GM21390 (cell line): ENCODE measurements around the gene PPP1R36.
"Not testable (repeated sequence)": the region's sequence is repeated elsewhere in the genome, so short reads cannot be mapped to it uniquely, and the experiment has no call there.

ENCODE experiments used
- ATAC-seq: cut with Tn5 transposase; IDR thresholded peaks from one replicate; pipeline ENCODE4 v1.9.1; 2021; ENCODE audit not compliant: unreplicated experiment

Gene PPP1R36

DNA sequence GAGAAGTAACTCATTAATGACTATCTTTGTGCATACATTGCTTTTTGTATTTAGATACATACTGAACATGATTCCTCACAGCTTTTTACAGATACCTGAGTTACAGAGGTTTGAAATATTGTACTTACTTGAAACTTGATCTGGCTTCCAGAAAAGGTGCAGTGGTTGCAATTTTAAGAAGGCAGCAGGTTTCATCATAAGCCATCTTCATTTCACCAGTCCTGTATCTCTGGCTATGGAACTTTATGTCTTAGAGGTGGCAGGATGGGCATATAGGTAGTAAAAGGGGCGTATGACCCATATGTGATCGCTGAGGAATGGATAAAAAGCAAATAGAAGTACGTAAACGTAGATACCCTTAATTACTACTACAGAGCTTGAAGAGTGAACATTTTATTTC is 31.5 kb upstream of the PPP1R36 start:
- no peak for ATAC-seq

DNA sequence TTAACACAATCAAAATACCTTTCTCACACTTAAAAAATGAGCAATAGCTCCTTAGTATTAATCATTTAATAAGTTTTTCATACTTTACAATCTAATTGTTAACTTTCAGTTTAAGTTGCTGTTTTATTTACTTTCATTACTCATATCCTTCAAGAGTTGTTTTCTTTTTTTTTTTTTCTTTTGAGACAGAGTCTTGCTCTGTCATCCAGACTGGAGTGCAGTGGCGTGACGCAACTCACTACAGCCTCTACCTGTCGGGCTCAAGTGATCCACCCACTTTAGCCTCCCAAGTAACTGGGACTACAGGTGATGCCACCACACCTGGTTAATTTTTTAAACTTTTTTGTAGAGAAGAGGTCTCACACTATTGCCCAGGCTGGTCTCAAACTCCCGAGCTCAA is 29.1 kb upstream of the PPP1R36 start:
- no peak for ATAC-seq

DNA sequence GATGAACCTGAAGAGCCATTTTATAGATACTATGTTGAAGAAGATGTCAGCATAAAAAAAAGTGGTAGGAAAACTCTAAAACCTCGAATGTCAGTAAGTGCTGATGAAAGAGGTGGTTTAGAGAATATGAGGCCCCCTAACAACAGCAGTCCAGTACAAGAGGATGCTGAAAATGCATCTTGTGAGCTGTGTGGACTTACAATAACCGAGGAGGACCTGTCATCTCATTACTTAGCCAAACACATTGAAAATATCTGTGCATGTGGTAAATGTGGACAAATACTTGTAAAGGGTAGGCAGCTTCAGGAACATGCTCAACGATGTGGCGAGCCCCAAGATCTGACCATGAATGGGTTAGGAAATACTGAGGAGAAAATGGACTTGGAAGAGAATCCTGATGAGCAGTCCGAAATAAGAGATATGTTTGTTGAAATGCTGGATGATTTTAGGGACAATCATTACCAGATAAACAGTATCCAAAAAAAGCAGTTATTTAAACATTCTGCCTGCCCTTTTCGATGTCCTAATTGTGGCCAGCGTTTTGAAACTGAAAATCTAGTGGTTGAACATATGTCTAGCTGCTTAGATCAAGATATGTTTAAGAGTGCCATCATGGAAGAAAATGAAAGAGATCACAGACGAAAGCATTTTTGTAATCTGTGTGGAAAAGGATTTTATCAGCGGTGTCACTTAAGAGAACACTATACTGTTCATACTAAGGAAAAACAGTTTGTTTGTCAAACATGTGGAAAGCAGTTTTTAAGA is 27.0 kb upstream of the PPP1R36 start:
- ATAC-seq: no peak

DNA sequence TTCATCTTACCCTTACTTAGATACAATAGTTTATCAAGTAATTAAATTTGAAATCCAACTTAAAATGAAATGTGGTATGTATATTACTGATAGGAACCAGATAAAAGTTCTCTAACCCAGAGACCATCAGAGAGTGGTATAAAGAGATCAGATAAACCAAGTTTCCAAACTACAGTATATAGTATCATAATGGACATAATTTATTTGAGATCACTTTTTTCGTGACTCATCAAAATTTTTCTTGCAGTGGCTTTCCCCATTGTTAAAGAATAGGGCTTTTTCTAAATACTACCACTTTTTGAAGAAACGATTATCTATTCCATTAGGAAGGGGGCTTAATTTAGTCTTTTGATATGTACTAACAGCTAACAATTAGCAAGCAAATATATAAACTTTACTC is 24.4 kb upstream of the PPP1R36 start:
- no peak for ATAC-seq

DNA sequence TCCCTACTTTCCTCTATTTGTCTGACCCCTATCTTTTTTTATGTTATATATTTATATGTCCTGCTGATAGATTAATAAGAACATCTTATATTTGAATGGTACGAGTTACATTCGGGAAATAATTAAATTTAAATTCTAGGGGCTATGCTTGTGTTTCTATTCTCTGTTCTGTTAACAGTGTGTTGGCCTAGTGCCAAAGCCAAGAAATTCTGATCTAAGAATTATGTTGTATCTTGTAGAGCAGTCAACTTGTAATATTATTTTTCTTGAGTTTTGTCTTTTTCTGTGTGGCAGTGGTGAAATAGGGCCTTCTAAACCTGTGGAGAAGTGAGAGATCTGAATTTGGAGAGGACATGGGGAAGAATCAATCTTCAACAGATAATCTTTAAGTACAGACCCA is 18.2 kb upstream of the PPP1R36 start:
- no peak for ATAC-seq

DNA sequence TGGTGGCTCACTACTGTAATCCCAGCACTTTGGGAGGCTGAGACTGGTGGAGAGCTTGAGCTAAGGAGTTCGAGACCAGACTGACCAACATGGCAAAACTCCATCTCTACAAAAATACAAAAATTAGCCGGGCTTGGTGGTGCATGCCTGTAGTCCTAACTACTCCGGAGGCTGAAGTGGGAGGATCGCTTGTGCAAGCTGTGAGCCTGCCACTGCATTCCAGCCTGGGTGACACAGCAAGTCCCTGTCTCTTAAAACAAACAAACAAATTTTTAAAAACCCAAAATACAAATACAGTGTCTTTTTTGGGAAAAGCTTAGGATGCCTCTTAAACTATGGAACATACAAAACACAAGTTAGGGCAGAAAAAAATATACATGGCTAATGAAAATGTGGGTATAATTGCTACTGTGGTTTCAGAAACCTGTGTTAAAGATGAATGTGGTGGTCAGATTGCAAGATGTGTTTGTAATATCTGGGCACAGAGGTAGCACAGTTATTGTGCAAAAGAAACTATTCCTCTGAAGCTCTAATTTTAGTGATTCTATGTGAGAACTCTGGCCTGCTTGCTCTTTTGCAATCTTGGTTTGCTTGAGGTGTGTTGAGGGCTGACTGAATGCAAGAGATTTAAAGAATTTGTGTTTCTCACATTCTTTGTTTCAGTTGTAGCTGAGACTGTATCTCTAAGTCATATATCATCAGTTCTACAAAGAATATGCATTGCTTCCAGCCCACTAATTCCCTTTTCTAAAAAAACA is 13.1 kb upstream of the PPP1R36 start:
- ATAC-seq: no peak

DNA sequence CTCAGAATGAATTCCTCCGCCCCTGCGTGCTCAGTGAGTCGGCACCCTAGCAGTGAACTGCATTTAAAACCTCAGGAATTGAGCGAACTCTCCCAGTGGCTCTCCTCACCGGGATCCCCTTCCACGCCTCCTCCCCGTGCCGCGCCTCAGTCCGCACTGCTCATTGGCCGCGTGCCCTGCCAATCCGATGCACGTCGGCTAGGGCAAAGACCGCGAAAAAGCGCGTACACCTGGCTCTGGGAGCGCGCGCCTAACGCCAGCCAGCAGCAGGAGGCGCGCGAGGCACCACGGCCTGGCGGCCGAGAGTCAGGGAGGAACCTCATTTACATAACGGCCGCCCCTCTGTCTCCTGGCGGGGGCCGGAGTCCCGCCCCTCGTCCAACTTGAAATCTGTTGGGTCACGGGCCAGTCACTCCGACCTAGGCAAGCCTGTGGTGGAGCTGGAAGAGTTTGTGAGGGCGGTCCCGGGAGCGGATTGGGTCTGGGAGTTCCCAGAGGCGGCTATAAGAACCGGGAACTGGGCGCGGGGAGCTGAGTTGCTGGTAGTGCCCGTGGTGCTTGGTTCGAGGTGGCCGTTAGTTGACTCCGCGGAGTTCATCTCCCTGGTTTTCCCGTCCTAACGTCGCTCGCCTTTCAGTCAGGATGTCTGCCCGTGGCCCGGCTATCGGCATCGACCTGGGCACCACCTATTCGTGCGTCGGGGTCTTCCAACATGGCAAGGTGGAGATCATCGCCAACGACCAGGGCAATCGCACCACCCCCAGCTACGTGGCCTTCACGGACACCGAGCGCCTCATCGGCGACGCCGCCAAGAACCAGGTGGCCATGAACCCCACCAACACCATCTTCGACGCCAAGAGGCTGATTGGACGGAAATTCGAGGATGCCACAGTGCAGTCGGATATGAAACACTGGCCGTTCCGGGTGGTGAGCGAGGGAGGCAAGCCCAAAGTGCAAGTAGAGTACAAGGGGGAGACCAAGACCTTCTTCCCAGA is 9.3 kb upstream of the PPP1R36 start, which contains the start of gene HSPA2:
Gene HSPA2, plus strand, starts transcription at position 534 of the 995 bp plus-strand sequence. Its CDS starts 109 bp downstream, at position 643.
- ATAC-seq: peak; percentile 95

DNA sequence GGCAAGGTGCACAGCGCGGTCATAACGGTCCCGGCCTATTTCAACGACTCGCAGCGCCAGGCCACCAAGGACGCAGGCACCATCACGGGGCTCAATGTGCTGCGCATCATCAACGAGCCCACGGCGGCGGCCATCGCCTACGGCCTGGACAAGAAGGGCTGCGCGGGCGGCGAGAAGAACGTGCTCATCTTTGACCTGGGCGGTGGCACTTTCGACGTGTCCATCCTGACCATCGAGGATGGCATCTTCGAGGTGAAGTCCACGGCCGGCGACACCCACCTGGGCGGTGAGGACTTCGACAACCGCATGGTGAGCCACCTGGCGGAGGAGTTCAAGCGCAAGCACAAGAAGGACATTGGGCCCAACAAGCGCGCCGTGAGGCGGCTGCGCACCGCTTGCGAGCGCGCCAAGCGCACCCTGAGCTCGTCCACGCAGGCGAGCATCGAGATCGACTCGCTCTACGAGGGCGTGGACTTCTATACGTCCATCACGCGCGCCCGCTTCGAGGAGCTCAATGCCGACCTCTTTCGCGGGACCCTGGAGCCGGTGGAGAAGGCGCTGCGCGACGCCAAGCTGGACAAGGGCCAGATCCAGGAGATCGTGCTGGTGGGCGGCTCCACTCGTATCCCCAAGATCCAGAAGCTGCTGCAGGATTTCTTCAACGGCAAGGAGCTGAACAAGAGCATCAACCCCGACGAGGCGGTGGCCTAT is 8.3 kb upstream of the PPP1R36 start:
- ATAC-seq: no peak

DNA sequence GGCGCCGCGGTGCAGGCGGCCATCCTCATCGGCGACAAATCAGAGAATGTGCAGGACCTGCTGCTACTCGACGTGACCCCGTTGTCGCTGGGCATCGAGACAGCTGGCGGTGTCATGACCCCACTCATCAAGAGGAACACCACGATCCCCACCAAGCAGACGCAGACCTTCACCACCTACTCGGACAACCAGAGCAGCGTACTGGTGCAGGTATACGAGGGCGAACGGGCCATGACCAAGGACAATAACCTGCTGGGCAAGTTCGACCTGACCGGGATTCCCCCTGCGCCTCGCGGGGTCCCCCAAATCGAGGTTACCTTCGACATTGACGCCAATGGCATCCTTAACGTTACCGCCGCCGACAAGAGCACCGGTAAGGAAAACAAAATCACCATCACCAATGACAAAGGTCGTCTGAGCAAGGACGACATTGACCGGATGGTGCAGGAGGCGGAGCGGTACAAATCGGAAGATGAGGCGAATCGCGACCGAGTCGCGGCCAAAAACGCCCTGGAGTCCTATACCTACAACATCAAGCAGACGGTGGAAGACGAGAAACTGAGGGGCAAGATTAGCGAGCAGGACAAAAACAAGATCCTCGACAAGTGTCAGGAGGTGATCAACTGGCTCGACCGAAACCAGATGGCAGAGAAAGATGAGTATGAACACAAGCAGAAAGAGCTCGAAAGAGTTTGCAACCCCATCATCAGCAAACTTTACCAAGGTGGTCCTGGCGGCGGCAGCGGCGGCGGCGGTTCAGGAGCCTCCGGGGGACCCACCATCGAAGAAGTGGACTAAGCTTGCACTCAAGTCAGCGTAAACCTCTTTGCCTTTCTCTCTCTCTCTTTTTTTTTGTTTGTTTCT is 7.6 kb upstream of the PPP1R36 start:
- ATAC-seq: no peak

DNA sequence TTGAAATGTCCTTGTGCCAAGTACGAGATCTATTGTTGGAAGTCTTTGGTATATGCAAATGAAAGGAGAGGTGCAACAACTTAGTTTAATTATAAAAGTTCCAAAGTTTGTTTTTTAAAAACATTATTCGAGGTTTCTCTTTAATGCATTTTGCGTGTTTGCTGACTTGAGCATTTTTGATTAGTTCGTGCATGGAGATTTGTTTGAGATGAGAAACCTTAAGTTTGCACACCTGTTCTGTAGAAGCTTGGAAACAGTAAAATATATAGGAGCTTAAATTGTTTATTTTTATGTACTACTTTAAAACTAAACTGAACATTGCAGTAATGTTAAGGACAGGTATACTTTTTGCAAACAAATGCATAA is 6.9 kb upstream of the PPP1R36 start:
- no peak for ATAC-seq

DNA sequence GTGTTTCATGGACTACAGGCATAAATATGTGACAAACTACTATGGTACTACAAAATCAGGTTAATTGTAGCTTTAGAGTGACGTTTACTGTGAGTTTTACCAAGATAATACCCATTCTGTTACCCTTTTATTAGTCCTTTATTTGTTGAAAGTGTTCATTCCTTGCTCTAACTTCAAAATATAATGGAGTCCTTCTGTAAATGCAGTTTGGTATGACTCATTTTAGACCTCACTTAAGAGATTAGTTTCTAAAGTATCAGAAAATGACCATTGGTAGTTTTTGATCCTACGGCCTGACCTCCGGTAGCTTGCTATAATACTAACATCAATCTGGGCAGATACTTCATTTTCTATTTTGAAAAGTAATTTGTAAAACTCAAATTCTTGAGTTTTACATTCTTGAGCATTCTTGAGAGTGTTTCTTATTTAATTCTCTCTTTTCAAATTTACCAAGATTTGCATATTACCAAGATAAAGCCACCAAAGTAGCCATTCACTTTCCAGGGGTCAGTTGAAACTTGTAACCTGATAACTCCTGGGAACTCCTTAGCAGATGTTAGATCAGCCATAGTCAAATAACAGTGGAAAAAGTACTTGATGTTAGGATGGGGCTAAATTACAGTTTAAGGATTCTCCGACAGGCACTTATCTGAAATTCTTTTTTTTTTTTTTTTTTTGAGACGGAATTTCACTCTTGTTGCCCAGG is 5.0 kb upstream of the PPP1R36 start:
- no peak for ATAC-seq

DNA sequence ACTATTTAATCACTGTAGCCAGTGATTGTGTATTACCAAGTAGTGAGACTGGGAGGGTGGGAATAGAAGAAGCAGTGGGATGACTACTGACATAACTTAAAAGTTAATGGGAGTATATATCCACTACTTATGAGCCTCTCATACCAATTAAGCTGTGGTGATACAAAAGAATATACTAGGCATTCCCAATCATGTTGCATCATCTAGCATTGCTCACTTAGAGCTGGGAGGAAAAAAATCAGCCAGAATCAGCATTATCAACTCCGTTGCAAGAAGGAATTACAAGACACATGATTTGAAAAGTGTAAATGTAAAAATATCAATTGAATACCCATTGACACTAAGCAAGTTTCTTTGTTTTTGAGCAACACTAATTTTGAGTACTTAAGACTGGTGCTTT is 745 bp upstream of the PPP1R36 start:
- no peak for ATAC-seq

DNA sequence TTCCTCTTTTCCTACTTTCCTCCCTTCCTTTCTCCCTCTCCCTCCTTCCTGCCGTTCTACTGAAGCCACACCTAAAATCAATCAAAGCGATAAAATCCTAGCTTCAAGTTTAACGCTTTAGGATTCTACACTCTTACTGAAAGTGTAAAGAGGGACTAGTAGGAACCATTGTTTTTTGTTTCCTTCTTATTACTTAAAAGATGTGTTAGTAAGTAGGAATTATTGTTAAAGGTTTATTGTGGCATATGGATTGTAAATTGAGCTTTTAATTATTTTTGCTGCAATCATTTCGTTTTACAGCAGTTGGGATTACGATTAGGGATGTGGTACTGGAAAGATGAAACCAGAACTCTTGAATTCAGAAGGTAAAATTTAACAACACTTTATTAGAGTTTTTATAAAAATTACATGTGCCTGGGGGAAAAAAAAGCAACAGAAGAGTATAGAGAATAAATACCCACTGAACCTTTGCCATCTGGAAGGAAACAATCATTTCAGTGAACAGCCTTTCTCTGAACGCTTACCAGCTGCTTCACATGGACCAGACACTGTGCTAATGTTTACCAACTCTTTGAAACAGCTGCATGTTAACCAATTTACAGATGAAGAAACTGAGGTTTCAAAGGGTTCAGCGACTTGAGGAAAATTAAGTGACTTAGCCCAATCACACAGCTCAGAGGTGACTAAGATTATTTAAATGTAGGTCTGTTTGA is 1.0 kb downstream of the PPP1R36 start:
- ATAC-seq: no peak

DNA sequence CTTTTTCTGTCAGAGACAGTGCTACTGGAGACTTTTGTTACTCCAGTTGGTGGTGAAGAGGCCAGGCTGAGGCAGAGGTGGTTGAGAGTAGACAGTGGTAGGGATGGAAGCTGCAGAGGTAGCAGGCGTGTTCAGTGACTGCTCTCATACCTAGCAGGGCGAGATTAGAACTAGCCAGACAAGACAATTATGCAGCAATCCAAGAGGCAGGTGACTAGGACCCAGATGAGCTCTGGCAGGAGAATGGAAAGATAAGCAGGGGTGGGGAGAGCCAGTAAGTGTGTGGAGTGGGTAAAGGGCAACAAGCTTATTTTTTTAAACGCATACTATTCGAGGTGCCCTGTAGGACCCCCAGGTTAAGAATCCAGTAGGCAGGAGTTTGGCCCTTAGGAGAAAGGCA is 4.8 kb downstream of the PPP1R36 start:
- no peak for ATAC-seq

DNA sequence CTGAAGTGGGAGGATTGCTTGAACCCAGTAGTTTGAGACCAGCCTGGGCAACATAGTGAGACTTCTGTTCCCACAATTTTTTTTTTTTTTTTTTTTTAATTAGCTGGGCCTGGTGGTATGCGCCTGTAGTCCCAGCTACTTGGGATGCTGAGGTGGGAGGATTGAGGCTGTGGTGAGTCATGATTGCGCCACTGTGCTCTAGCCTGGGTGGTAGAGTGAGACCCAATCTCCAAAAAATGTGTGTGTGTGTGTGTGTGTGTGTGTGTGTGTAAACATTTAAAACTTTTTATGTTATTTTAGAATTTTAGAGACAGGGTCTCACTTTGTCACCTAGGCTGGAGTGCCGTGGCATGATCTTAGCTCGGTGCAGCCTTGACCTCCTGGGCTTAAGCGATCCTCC is 6.8 kb downstream of the PPP1R36 start:
- ATAC-seq: no peak

DNA sequence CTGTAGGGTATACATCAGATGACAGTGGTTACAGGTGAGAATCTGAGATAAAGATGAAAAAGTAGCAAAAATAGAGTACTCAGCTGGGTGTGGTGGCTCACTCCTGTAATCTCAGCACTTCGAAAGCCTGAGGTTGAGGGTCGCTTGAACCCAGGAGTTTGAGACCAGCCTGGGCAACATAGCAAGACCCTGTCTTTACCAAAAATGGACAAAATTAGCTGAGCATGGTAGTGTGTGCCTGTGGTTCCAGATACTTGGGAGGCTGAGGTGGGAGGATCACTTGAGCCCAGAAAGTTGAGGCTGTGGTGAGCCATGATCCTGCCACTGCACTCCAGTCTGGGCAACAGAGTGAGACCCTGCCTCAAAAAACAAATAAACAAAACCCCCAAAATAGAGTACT is 8.5 kb downstream of the PPP1R36 start:
- not testable (repeated sequence) for ATAC-seq

DNA sequence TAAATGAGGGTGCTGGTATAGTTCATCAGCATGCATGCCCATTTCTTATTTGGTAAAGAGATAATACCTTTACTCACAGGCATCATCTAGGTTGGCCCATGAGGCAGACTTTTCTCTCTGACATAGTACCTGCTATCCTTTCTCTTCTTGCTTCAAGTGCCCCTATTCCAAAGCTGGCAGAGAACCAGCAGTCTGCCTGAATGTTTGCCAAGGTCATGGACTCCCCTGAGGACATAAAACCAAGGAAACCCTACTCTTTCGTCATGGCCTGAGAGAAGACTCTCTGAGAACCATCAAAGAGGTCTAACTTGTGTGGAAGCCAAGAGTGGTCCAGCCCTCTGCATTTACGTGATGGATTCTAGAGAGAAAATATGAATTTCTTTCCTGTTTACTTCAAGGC is 11.9 kb downstream of the PPP1R36 start:
- no peak for ATAC-seq

DNA sequence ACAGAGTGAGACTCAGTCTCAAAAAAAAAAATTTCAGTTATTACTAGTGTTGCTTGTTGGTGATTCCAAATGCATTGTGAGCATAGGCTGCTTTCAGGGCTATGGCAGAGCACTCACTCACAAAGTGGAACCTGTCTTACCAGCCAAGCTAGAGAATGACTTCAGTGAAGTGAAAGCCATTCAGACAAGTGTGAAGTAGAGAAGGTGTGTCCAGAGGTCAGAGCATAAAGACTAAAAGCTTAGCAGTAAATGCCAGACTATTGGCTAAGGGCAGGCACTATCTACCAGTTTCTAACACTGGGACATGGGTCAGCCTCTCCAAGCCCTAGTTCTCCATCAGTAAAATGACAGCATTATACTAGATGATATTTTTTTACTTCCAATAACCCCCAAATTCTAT is 12.7 kb downstream of the PPP1R36 start:
- ATAC-seq: no peak

DNA sequence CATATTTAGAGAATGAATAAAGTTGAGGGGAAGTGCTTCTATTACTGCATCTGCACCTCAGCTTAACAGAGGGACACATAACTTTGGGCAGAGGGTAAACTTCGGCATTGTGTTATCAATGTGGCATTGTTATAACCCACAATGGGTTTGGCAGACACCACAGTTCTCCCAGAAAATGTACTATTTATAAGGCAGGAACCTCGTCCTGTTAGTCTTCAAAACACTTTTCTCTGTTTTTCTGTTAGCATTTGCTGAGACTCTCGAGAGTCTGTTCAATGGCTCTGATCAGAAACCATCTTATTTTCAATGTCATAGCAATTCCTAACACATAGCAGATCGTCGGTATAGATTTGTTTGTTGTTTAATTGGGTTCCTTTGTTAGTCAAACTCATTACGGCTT is 13.9 kb downstream of the PPP1R36 start:
- no peak for ATAC-seq
